HG03139 (cell line): ENCODE measurements around the gene EGLN2.
"Not testable (repeated sequence)": the region's sequence is repeated elsewhere in the genome, so short reads cannot be mapped to it uniquely, and the experiment has no call there.

ENCODE experiments used
- ATAC-seq: cut with Tn5 transposase; IDR thresholded peaks from one replicate; pipeline ENCODE4 v1.9.1; 2021; ENCODE audit not compliant: unreplicated experiment

The EGLN2 gene

DNA sequence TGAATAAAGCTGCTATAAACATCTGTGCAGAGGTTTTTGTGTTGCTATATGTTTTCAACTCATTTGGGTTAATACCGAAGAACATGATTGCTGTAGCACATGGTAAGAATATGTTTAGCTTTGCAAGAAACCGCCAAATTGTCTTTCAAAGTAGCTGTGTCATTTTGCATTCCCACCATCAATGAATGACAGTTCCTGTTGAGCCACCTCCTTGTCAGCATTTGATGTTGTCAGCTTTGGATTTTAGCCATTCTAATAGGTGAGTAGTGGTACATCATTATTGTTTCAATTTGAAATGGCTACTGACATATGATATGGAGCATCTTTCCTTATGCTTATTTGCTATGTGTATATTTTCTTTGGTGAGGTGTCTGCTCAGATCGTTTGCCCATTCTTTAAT, 43.0 kb downstream of the EGLN2 start:
- ATAC-seq = not testable (repeated sequence)

DNA sequence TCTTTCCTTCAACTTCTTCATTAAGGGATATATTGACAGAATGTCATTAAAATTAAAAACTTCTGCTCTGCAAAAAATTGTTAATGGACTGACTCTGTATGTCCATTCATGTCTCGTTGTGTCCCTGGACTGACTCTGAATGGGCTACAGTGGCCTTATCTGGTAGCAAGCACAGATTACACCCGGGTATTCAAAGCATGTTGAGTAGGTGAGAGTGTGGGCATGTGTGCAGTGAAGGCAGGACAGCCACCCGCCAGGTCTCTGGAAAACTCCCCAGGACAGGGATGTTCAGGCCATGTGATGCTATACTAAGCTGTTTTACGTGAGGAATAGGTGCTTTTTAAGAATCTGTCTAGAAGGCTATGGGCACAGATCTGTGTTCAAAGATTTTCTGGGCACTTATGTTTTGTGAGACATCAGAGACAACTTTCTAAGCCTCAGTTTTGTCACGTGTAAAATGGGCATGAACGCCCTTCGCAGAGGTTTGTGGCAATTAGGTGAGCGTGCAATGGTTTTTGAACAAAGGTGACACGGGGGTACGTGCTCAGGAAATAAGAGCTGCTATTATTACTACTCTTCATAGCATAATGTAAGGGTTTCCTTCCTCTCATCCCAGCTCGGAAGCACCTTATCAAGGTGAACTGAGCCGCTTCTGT, 44.1 kb downstream of the EGLN2 start:
- not testable (repeated sequence) for ATAC-seq

DNA sequence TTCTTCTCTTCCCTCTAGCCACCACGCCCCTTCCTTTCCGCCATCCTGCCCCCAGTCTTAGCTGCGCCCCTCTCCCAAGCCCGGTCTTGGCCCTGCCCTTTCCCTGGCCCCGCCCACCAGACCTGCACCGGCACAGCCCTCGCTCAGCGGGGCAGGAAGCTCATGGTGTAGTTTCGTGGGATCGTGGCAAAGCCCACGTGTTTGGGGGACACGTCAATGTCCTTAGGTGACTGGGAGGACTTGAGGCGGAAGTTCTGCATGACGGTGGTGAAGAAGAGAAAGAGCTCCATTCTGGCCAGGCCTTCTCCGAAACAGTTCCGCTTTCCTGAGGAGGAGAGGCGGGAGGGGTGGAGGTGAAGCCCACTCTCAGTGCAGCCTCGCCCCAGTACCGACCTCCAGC, 44.7 kb downstream of the EGLN2 start:
- ATAC-seq = not testable (repeated sequence)

DNA sequence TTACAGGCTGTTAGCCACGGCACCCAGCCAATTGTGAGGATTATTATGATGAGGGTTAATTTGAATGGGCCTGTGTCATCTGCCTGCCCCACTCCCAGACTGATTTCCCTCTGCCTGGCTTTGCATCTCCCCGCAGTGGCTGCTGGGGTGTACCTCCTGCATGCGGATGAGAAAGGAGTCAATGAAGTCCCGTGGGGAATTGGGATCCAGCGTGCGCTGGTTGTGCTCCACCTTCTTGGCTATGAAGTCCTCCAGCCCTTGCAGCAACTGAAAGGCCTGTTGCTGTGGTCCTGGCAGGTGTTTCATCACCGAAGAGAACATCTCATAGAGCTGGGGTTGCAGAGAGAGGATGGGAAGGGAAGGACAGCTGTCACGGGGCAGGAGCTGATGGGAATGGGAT, 47.7 kb downstream of the EGLN2 start:
- not testable (repeated sequence) for ATAC-seq

DNA sequence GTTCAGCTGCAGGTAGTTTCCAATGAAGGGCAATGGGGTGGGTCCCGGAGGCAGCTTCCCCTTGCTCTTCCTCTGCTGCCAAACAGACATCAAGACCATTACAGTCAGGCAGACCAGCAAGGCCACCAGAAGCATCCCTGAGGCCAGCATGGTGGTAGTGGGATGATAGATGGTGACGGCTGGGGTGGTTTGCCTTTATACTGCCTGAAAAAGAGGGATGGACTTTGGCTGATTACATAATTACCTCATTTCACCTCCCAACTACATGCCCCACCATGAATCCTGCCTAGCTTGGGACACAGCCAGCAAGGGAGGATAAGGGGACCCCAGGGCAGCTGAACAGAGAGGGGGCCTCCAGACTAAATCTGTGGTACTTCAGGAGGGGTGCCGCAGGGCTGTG, 51.3 kb downstream of the EGLN2 start, which contains the start of gene CYP2A6:
Gene CYP2A6 (minus strand): TSS at position 171 of the 400 bp plus-strand sequence. CDS start 21 bp downstream, at position 150.
- ATAC-seq = not testable (repeated sequence)

DNA sequence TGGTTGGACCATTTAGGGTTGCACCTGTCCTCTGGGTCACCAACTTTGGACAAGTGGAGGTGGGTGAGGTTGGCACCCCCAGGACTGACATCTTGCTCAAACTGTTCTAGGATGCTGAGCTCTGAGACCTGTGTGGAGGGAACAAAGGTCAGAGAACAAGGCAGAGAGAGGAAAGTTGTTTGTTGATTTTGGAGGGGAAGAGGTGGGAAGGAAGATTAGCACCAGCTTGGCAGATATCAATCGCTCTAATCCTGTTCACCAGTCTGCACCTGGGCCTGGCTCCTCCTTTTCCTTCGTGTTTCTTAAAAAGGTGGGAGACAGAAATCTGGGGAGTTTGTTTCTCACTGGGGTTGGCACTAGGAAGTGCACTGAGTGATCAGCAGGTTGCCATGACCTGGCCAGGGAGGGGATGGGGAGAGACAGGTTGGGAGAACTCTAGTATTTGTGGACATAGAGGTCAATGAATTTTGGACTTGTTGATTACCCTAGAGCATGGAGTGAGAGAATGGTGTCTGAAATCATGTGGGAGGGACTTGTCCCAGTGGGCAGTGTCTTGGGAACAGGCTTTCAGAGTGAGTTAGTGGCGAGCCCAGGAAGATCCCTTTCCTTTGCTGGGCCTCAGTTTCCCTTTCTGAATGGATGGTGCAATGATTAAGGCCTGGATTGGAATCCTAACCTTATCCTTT, 53.6 kb downstream of the EGLN2 start:
- ATAC-seq = not testable (repeated sequence)
